HG03103 (cell line): Measurements from ENCODE around the gene NLK.
"Not testable (repeated sequence)": the region's sequence is repeated elsewhere in the genome, so short reads cannot be mapped to it uniquely, and the experiment has no call there.

Source experiments
- ATAC-seq: cut with Tn5 transposase; IDR thresholded peaks from one replicate; pipeline ENCODE4 v1.9.1; 2021; ENCODE audit warnings: low read depth; ENCODE audit not compliant: unreplicated experiment

The NLK gene

DNA sequence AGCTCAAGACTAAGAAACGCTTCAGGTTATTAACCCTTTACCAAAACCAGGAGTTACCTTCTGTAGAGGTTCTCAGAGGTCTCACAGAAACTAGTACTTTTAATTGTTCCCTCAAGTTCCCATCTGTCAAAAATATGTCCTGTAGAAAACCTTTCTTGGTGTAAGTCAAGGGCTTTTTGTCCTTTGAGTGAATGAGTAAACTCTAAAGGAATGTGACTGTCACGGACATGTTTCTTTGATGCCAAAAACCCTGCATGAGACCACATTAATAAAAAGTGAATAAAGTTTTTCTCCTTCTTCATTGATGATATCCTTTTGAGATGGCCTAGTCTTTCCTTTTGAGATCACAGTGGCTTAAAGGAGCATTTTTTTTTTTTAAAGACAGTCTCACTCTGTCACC lies 102.9 kb downstream of the NLK start:
- ATAC-seq: no peak

- ATAC-seq: no peak
These were observed 104.5 kb downstream of the NLK start for GRCh38 chr17:28147017-28147416.

GRCh38 chr17:28151001-28151400 lies 108.5 kb downstream of the NLK start:
- no peak for ATAC-seq

DNA sequence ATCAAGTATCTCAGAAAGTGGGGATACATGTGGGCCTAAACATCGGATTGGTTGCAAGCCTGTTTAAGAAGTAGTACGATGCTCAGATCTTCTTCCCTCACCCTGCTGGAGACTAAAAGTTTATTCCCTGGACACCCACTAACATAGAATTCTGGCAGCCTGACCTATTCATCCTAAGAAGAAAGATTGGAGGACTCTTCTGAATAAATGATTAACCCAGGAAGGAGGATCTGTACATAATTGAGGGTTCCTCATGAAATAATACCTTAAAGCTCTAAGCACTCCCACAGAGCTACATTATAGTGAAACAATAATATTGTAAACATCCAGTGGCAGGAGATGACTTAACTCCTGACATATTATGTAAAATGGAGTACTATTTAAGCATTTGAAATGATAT lies 111.7 kb downstream of the NLK start:
- no peak for ATAC-seq

DNA sequence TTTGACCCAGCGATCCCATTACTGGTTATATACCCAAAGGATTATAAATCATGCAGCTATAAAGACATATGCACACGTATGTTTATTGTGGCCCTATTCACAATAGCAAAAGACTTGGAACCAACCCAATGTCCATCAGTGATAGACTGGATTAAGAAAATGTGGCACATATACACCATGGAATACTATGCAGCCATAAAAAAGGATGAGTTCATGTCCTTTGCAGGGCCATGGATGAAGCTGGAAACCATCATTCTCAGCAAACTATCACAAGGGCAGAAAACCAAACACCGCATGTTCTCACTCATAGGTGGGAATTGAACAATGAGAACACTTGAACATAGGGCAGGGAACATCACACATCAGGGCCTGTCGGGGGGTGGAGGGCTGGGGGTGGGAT lies 112.9 kb downstream of the NLK start:
- not testable (repeated sequence) for ATAC-seq

- no peak for ATAC-seq
These were observed 116.5 kb downstream of the NLK start for GRCh38 chr17:28159004-28159403.

GRCh38 chr17:28159924-28160323 lies 117.4 kb downstream of the NLK start:
- no peak for ATAC-seq

GRCh38 chr17:28160610-28161009 lies 118.1 kb downstream of the NLK start:
- ATAC-seq: no peak

DNA sequence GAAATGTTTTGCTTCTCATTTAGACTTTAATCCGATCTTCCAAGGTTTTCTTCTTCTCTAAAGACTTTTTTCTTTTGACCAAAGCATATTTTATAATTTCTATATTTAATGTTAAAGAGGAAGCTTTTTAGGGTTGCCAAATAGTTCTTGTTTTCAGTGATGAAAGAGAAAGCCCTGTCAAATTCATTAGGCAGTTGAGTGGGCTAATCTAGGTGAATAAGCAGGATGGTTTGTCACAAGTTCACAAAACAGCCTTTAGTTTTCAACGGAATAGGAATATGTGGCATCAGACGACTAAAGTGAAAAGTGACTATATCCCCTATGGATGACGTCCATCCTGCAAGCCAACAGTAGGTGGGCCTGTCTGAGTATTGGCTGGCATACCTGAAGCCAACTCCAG lies 118.8 kb downstream of the NLK start:
- ATAC-seq: no peak

- ATAC-seq: no peak
These were observed 124.0 kb downstream of the NLK start for GRCh38 chr17:28166478-28166877.

GRCh38 chr17:28169621-28170349 lies 127.3 kb downstream of the NLK start:
- no peak for ATAC-seq

GRCh38 chr17:28170771-28171170 lies 128.3 kb downstream of the NLK start:
- ATAC-seq: no peak

DNA sequence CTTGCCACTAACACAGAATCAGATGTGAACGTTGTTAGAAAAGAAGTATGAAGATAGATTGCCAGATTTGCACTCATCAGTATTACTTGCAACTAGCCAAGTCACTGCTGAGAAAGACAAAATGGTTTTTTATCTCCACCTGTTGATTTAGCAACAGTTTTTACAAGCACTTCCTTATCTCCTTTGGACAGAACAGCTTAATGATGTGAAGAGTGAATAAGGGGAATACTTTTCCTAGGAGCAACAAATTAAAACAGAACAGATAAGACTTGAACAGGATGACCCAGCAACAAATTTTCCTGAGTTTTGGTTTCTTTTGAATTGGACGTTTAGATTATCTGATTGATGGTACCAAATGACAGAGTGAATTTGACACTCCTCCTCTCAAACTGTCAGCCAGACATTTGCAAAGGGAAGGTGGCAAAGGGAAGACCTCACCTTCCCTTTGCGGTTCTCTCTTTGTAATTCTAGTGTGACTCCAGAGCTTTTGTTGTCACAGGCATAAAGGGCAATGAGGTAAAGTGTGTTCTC lies 130.6 kb downstream of the NLK start:
- ATAC-seq: no peak

GRCh38 chr17:28173801-28174200 lies 131.3 kb downstream of the NLK start:
- ATAC-seq: no peak

- no peak for ATAC-seq
These were observed 132.0 kb downstream of the NLK start for GRCh38 chr17:28174352-28175046.

DNA sequence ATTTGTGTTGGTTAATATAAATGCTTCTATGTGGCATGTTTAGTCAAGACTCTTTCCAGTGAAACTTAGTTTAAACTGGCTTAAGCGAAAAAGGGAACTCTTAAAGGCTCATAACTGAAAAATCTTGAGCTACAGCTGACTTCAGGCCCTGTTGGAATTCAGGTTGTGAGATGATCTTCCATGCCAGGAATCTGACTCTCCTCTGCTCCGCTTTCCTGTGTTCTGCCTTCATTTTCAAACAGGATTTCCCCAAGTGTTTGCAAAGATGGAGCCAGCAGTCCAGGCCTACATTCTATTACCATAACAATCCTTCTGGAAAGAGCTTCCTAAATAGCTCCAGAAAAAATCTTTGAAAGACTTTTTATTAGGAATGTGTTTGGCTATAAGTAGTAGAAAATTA lies 134.9 kb downstream of the NLK start:
- ATAC-seq: no peak

- no peak for ATAC-seq
These were observed 136.3 kb downstream of the NLK start for GRCh38 chr17:28178800-28179199.

GRCh38 chr17:28180449-28180848 lies 138.0 kb downstream of the NLK start:
- no peak for ATAC-seq

- ATAC-seq: no peak
These were observed 139.1 kb downstream of the NLK start for GRCh38 chr17:28181568-28181967.

- no peak for ATAC-seq
These were observed 140.1 kb downstream of the NLK start for GRCh38 chr17:28182559-28182958.

DNA sequence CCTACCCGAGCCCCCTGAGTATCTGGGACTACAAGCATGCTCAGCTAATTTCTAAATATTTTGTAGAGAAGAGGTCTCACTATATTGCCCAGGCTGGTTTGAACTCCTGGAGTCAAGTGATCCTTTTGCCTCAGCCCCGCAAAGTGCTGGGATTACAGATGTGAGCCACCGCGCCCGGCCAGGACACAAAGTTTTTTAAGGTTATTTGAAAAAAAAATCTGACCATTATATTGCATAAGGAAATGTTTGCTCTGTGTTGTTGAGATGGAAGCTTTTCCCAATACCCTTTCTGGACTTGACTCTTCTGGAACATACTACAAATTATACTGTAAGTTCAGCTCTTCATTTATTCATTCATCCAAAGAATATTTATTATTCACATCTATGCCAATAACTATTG lies 143.2 kb downstream of the NLK start:
- ATAC-seq: no peak

GRCh38 chr17:28186472-28186871 lies 144.0 kb downstream of the NLK start:
- not testable (repeated sequence) for ATAC-seq
